Nephron (organoid): Measurements from ENCODE around the gene IDI1.
"Not testable (repeated sequence)": the region's sequence is repeated elsewhere in the genome, so short reads cannot be mapped to it uniquely, and the experiment has no call there.

Experiments
- H3K27ac Mint-ChIP-seq, 3 experiments: 2 replicates each; pipeline ENCODE4 v1.8.0; 2020; ENCODE audit warnings: mixed read lengths in 3 of 3, mild to moderate bottlenecking in 2 of 3, moderate library complexity in 1 of 3
- H3K27me3 Mint-ChIP-seq: 2 replicates; pipeline ENCODE4 v1.8.0; 2021; ENCODE audit warnings: low read depth, mild to moderate bottlenecking, moderate library complexity, mixed read lengths
- H3K36me3 Mint-ChIP-seq: 2 replicates; pipeline ENCODE4 v1.8.0; 2020; ENCODE audit warnings: low read depth, mixed read lengths
- H3K4me1 Mint-ChIP-seq: 2 replicates; pipeline ENCODE4 v1.8.0; 2020; ENCODE audit warnings: mixed read lengths
- H3K4me3 Mint-ChIP-seq, 3 experiments: 2 replicates each; pipeline ENCODE4 v1.8.0; 2020; ENCODE audit warnings: mild to moderate bottlenecking in 3 of 3, mixed read lengths in 3 of 3, moderate library complexity in 2 of 3
- H3K9me3 Mint-ChIP-seq: 2 replicates; pipeline ENCODE4 v1.8.0; 2020; ENCODE audit warnings: mixed read lengths
- CTCF ChIP-seq, 3 experiments: fragments of 200-600 bp; sonication (generic); IDR thresholded peaks; one replicate each; pipeline ENCODE4 v1.5.0; 2021; ENCODE audit warnings: antibody characterized with exemption in 3 of 3; ENCODE audit not compliant: unreplicated experiment in 3 of 3

IDI1 gene

DNA sequence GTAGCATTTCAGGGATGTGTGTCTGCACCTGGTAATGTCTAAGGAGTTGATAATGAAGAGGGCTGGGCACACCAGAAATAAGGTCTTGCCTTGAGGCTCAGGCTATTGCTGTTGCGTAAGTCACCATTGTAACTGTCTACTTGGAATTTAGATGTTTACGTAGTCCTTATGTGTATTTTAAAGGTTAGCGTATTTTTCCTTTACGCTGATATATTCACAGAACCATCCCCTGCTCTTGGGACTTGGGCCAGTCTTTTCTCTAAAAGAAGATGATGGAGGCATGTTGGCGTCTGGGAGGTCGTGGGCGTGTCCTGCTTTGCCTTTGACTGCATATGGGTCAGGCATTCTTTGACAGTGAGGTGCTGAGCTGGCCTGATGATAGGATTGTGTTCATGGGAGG lies 22.0 kb upstream of the IDI1 start:
- H3K27ac Mint-ChIP-seq, result no peak overlapping the region
- H3K9me3 Mint-ChIP-seq, result no peaks in the 10 kb centered on the region
- H3K27me3 Mint-ChIP-seq, result peaks cover 3% of the 10 kb centered on the region
- peaks cover 17% of the 10 kb centered on the region for H3K36me3 Mint-ChIP-seq
- TF ChIP-seq CTCF (IDR thresholded peaks at IDR 0.05; ENCODE audit: unreplicated experiment in 3 of 3), result no peak
- no peak overlapping the region for H3K4me3 Mint-ChIP-seq
- no peaks in the 10 kb centered on the region for H3K4me1 Mint-ChIP-seq

DNA sequence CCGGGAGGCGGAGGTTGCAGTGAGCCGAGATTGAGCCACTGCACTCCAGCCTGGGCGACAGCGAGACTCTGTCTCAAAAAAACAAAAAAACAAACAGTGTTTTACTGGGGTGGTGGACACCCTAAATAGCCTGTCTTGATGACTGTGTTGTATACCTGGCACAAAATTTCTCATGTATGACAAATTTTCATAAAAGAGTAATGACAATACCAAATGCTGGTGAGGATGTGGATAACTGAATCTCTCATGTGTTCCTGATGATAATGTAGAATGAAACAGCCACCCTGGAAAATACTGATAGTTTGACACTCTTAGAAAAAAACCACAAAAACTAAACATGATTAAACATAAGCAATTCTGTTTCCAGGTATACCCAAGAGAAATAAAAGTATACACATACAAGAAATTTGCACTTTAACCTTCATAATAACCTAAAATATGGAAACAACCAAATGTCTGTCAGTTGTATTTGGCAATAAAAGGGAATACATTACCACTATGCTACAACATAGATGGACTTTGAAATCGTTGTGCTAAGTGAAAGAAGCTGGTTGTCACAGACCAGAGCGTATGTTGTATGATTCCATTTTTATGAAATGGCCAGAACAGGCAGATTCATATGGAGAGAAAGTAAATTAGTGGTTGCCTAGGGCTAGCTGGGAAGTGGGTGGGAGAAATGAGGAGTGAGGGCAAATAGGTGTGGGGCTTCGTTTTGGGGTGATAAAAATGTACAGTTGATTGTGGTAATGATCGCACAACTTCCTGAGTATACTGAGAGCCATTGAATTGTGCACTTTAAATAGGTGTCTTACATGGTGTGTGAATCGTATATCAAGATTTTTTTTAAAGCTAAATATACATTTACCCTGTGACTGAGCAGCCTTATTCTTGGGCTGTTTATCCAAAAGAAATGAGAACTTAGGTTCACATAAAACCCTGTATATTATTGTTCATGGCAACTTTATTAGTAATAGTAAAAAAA lies 19.8 kb upstream of the IDI1 start:
- H3K9me3 Mint-ChIP-seq, result no peaks in the 10 kb centered on the region
- H3K27me3 Mint-ChIP-seq, result no peaks in the 10 kb centered on the region
- no peaks in the 10 kb centered on the region for H3K4me1 Mint-ChIP-seq
- peaks cover 14% of the 10 kb centered on the region for H3K36me3 Mint-ChIP-seq
- no peak overlapping the region for H3K27ac Mint-ChIP-seq
- no peak for TF ChIP-seq CTCF (IDR thresholded peaks at IDR 0.05; ENCODE audit: unreplicated experiment in 3 of 3)
- no peak overlapping the region for H3K4me3 Mint-ChIP-seq

DNA sequence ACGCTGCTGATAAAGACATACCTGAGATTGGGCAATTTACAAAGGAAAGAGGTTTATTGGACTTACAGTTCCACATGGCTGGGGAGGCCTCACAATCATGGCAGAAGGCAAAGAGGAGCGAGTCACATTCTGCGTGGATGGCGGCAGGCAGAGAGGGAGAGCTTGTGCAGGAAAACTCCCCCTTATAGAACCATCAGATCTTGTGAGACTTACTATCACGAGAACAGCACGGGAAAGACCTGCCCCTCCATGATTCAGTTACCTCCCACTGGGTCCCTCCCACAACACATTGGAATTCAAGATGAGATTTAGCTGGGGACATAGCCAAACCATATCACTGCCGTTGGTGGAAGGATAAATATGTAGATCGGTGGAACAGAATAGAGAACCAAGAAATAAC lies 17.8 kb upstream of the IDI1 start:
- H3K27ac Mint-ChIP-seq, H3K9me3 Mint-ChIP-seq, H3K4me1 Mint-ChIP-seq, H3K27me3 Mint-ChIP-seq, H3K4me3 Mint-ChIP-seq: not testable (repeated sequence)
- peaks cover 20% of the 10 kb centered on the region for H3K36me3 Mint-ChIP-seq

DNA sequence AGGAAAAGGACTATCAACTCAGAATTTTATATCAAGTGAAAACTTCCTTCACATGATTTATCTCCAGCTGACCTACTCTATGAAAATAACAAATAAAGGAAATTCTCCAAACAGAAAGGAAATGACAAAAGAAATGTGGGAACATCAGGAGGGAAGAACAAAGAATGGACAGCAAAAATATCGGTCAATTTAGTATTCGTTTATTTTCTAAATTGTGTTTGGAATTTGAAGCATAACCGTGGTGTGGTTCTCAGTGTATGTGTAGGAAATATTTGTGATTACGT lies 16.0 kb upstream of the IDI1 start:
- Mint-ChIP-seq H3K4me3 (no peak overlapping the region), H3K36me3 (peaks cover 17% of the 10 kb centered on the region), H3K9me3 (no peaks in the 10 kb centered on the region), H3K27ac (no peak overlapping the region), H3K27me3 (no peaks in the 10 kb centered on the region), H3K4me1 (no peaks in the 10 kb centered on the region)
- TF ChIP-seq CTCF (IDR thresholded peaks at IDR 0.05; ENCODE audit: unreplicated experiment in 3 of 3), result no peak

DNA sequence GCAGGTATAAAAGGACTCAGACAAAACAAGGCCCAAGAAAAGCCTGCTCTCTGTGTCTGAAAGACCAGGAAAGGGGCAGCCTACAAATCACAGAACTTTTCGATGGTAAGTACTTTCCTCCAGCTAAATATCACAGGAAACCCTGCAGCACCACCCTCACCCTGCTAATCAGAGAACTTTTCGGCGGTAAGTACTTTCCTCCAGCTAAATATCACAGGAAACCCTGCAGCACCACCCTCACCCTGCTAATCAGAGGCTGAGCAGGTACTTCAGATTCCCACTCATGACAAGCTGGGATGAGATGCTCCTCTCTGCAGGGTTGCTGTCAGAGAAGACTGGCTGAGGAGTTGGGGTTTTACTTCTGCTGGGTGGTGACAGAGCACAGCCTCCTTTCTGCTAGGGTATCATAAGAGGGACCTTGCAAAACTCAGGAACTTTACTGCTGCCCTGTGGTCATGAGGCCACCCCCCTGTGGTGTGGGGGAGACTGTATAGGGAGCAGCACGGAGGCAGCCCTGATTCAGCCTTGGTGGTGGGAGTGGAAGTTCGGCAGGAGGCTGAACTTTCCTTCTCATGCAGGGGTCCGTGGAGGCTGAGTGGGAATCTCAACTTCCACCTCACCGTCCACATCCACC lies 14.4 kb upstream of the IDI1 start:
- H3K9me3 Mint-ChIP-seq, result no peaks in the 10 kb centered on the region
- no peak for TF ChIP-seq CTCF (IDR thresholded peaks at IDR 0.05; ENCODE audit: unreplicated experiment in 3 of 3)
- H3K4me1 Mint-ChIP-seq, result no peaks in the 10 kb centered on the region

DNA sequence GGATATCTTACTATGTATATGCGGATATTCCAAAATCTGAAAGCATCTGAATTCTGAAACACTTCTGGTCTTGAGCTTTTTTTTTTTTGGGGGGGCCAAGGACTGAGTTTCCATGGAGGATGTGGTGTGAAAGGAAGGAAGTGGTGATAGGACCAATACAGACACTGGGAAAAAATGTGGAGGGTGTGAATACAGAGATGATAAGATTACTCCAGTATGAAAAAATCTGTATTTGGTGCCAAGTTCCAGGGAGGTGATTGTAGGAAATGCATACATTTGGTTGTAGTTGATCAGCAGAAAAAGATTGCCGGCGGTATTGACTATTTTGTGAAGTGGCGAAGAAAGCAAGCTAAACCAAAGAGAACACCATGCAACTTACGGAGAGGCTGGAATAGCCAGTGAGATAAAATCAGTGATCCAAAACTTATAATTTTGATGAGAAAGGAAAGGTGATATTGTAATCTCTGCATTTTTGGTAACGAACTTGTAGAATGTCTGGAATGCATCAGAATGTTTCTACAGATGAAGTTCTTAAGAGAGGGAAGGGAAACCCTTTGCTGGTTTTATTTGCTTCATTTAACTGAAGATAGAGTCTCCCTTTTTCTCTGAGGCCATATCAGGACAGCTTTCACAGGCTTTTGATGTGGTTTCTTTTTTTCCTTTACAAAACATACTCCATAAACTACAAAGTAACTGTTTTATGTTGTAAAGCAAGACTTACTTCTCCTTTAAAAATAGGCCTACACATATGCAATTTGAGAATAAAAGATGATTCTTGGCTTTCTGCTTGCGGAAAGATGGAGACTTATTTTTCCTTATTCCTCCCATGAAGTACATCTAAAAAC lies 13.2 kb upstream of the IDI1 start:
- Mint-ChIP-seq H3K4me3 (no peak overlapping the region), H3K4me1 (peaks cover 11% of the 10 kb centered on the region), H3K27ac (no peak overlapping the region), H3K9me3 (no peaks in the 10 kb centered on the region), H3K36me3 (peaks cover 17% of the 10 kb centered on the region), H3K27me3 (no peaks in the 10 kb centered on the region)
- TF ChIP-seq CTCF (IDR thresholded peaks at IDR 0.05; ENCODE audit: unreplicated experiment in 3 of 3), result no peak

More for the DNA sequence above, 14.4 kb upstream of the IDI1 start:
- Mint-ChIP-seq H3K36me3 (peaks cover 17% of the 10 kb centered on the region), H3K27ac (no peak overlapping the region), H3K4me3 (no peak overlapping the region), H3K27me3 (no peaks in the 10 kb centered on the region)
